Uterus (tissue), 2 donors: ENCODE results near the gene RANBP10.

Source experiments
- CTCF ChIP-seq, 4 experiments: fragments of 200-600 bp in 2 of 4; fragments of 450-650 bp in 2 of 4; sonication (generic) in 2 of 4; IDR thresholded peaks; one replicate each; pipeline ENCODE4 v1.5.1; 2016 to 2019; ENCODE audit warnings: antibody characterized with exemption in 4 of 4, mild to moderate bottlenecking in 2 of 4, moderate library complexity in 1 of 4
- POLR2A ChIP-seq, 2 donors: fragments of 450-650 bp; IDR thresholded peaks; one replicate each; pipeline ENCODE4 v1.6.1; 2016; ENCODE audit warnings: antibody characterized with exemption in 2 of 2, mild to moderate bottlenecking in 1 of 2, moderate library complexity in 1 of 2

- no peak for TF ChIP-seq POLR2A (IDR thresholded peaks at IDR 0.05)
- no peak for TF ChIP-seq CTCF (IDR thresholded peaks at IDR 0.05)
Measured at GRCh38 chr16:67762385-67762784, 44.0 kb downstream of the RANBP10 start.
